Panc1 (cell line): ENCODE measurements around the gene C9orf72. TPM values are rescaled to one million over a fixed set of nuclear protein-coding genes. Genes with fewer than 3 reads are reported as not detected.

ENCODE experiments used
- ATAC-seq: fragments of 200-7000 bp; cut with Tn5 transposase; 2 replicates; pipeline ENCODE4 v1.9.1; 2020; ENCODE audit warnings: mild to moderate bottlenecking, moderate library complexity
- BruUV-seq: library from RNA; stranded (reverse); fragments of 400-500 nt; replicated peaks from 2 replicates; lab custom pipeline; 2021; lab: Mats Ljungman, UMichigan
- CTCF ChIA-PET: fragments of 300-600 bp; sonication (Branson Sonifier 250); formaldehyde crosslinking; loops from one replicate; lab custom pipeline; 2022; ENCODE audit warnings: antibody characterized with exemption; lab: Charles Lee
- POLR2A ChIA-PET: fragments of 300-600 bp; sonication (Branson Sonifier 250); formaldehyde crosslinking; loops from one replicate; lab custom pipeline; 2022; ENCODE audit warnings: antibody characterized with exemption; lab: Charles Lee
- DNase-seq: peaks from one replicate; pipeline ENCODE4 v3.0.0-alpha.2; 2010; ENCODE audit warnings: low read depth, low spot score
- H3K27ac ChIP-seq: 2 replicates; pipeline ENCODE4 v1.5.1; 2011; ENCODE audit warnings: mild to moderate bottlenecking, low read length, inconsistent platforms
- H3K27me3 ChIP-seq: fragments of 200-500 bp; sonication (Bioruptor generic); 2 replicates; pipeline ENCODE4 v1.6.0; 2014; ENCODE audit warnings: low read length, inconsistent platforms; ENCODE audit not compliant: control insufficient read depth, insufficient read depth
- H3K36me3 ChIP-seq: fragments of 200-500 bp; sonication (Bioruptor generic); 2 replicates; pipeline ENCODE4 v1.5.1; 2014; ENCODE audit warnings: inconsistent platforms, mild to moderate bottlenecking, low read length, moderate library complexity; ENCODE audit not compliant: control insufficient read depth, insufficient read depth
- H3K4me1 ChIP-seq: 2 replicates; pipeline ENCODE4 v1.5.1; 2011; ENCODE audit warnings: inconsistent platforms, mild to moderate bottlenecking, low read length, moderate library complexity; ENCODE audit not compliant: control insufficient read depth, insufficient read depth
- H3K4me3 ChIP-seq, 2 experiments: 2 replicates each; pipeline ENCODE4 v1.5.1; 2011 to 2012; ENCODE audit warnings: low read depth in 2 of 2, low read length in 2 of 2, mild to moderate bottlenecking in 2 of 2, inconsistent platforms in 1 of 2, moderate library complexity in 1 of 2
- H3K9me3 ChIP-seq: fragments of 200-500 bp; sonication (Bioruptor generic); 2 replicates; pipeline ENCODE4 v1.5.1; 2014; ENCODE audit warnings: low read depth, mild to moderate bottlenecking, inconsistent platforms, low read length, moderate library complexity; ENCODE audit not compliant: control insufficient read depth, insufficient read depth
- POLR2AphosphoS5 ChIP-seq: IDR thresholded peaks from 2 replicates; pipeline ENCODE4 v1.6.1; 2012; ENCODE audit warnings: mild to moderate bottlenecking, low read depth, low read length, moderate library complexity
- REST ChIP-seq, 2 experiments: IDR thresholded peaks; 2 replicates each; pipeline ENCODE4 v1.6.1; 2011 to 2012; ENCODE audit warnings: low read depth in 2 of 2, control low read depth in 1 of 2, low read length in 1 of 2, mild to moderate bottlenecking in 1 of 2, moderate library complexity in 1 of 2; ENCODE audit not compliant: insufficient read depth in 1 of 2
- SIN3A ChIP-seq: IDR thresholded peaks from 2 replicates; pipeline ENCODE4 v1.6.1; 2012; ENCODE audit warnings: low read depth, mild to moderate bottlenecking, low read length, moderate library complexity, borderline replicate concordance; ENCODE audit not compliant: insufficient read depth
- TCF7L2 ChIP-seq: IDR thresholded peaks from 2 replicates; pipeline ENCODE4 v1.6.1; 2011; ENCODE audit warnings: mild to moderate bottlenecking, low read depth, low read length, inconsistent platforms
- in situ Hi-C: cut with HindIII; loops from 2 replicates; pipeline ENCODE4 v1.10.0; 2016; ENCODE audit warnings: low sequenced_read_pairs, low pct_unique_long_range_greater_than_20kb
- intact Hi-C: fragments of 100-400 bp; cut with micrococcal nuclease; formaldehyde crosslinking; loops from one replicate; pipeline ENCODE4 v1.10.0; 2022; ENCODE audit not compliant: unreplicated experiment
- total RNA-seq: library from RNA; stranded (reverse); gene quantifications from one replicate; pipeline ENCODE4 v1.2.1, GENCODE V29; 2021; ENCODE audit not compliant: unreplicated experiment
- TF ChIP-seq, protein P1 (sequence below): fragments of 450-650 bp; IDR thresholded peaks from 2 replicates; pipeline ENCODE4 v1.5.1; 2017; ENCODE audit warnings: mild to moderate bottlenecking

C9orf72 gene
- total RNA-seq, 1 experiment from 2014 or later: 3.6 TPM

- no peak for DNase-seq
- Histone ChIP-seq H3K4me3 (no peak overlapping the region), H3K27me3 (no peaks in the 10 kb centered on the region), H3K9me3 (no peaks in the 10 kb centered on the region), H3K27ac (no peak overlapping the region), H3K36me3 (no peaks in the 10 kb centered on the region; the same call in 1 of the 2 replicates), H3K4me1 (no peaks in the 10 kb centered on the region)
- CTCF ChIA-PET: no interaction called here
- in situ Hi-C loops: no loop called here
- no TSS peak for BruUV-seq
- no peak for TF ChIP-seq POLR2AphosphoS5
- TF ChIP-seq TCF7L2: no peak
- TF ChIP-seq SIN3A: no peak
- TF ChIP-seq REST (IDR thresholded peaks at IDR 0.05; ENCODE audit: insufficient read depth in 1 of 2, low read depth in 2 of 2, low read length in 1 of 2): no peak
- TF ChIP-seq, protein P1, sequence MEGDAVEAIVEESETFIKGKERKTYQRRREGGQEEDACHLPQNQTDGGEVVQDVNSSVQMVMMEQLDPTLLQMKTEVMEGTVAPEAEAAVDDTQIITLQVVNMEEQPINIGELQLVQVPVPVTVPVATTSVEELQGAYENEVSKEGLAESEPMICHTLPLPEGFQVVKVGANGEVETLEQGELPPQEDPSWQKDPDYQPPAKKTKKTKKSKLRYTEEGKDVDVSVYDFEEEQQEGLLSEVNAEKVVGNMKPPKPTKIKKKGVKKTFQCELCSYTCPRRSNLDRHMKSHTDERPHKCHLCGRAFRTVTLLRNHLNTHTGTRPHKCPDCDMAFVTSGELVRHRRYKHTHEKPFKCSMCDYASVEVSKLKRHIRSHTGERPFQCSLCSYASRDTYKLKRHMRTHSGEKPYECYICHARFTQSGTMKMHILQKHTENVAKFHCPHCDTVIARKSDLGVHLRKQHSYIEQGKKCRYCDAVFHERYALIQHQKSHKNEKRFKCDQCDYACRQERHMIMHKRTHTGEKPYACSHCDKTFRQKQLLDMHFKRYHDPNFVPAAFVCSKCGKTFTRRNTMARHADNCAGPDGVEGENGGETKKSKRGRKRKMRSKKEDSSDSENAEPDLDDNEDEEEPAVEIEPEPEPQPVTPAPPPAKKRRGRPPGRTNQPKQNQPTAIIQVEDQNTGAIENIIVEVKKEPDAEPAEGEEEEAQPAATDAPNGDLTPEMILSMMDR: no peak
- no peak for ATAC-seq
- POLR2A ChIA-PET: no interaction called here
- intact Hi-C loops: no loop called here
Observed at GRCh38 chr9:27558307-27558706, 15.0 kb downstream of the C9orf72 start.

DNA sequence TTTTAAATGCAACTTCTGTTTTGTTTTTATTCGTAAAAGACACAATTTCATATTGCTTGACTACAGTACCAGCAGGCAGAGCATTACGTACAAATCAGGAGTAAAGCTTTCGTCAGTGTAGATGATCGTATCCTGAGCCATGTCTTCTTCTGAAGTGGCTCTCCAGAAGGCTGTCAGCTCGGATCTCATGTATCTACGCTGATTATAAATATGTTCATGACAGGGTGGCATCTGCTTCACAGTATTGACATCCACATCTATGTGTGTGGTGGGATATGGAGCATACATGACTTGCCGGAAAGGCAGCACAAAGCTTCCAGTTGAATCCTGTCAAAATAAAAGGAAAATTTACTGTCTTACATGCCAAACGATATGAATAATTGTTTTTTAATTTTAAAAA, 16.8 kb downstream of the C9orf72 start:
- no peaks in the 10 kb centered on the region for H3K9me3 ChIP-seq
- no peak for DNase-seq
- no peaks in the 10 kb centered on the region; the same call in 1 of the 2 replicates for H3K36me3 ChIP-seq
- no peak for TF ChIP-seq SIN3A
- TF ChIP-seq TCF7L2: no peak
- TF ChIP-seq, protein P1: no peak
- no peak for TF ChIP-seq POLR2AphosphoS5
- no peak for TF ChIP-seq REST (IDR thresholded peaks at IDR 0.05; ENCODE audit: insufficient read depth in 1 of 2, low read depth in 2 of 2, low read length in 1 of 2)
- CTCF ChIA-PET: no interaction called here
- H3K27me3 ChIP-seq: no peaks in the 10 kb centered on the region
- no peak for ATAC-seq
- H3K27ac ChIP-seq: no peak overlapping the region
- in situ Hi-C loops: no loop called here
- no peak overlapping the region for H3K4me3 ChIP-seq
- BruUV-seq: no TSS peak
- H3K4me1 ChIP-seq: no peaks in the 10 kb centered on the region
- POLR2A ChIA-PET: no interaction called here
- intact Hi-C loops: no loop called here
